Activated B cell treated with CpG ODN at 0.5 μM for 24 hours (primary cell): ENCODE data around the gene PREX1. TPM values are rescaled to one million over a fixed set of nuclear protein-coding genes. Genes with fewer than 3 reads are reported as not detected.

Experiments used
- ATAC-seq: fragments of 200-7000 bp; cut with Tn5 transposase; one replicate; pipeline ENCODE4 v1.10.0; 2021; ENCODE audit warnings: low read depth, mild to moderate bottlenecking, moderate library complexity
- CTCF ChIA-PET: fragments of 350-600 bp; sonication (Branson Sonifier 250); formaldehyde crosslinking; loops from one replicate; lab custom pipeline; 2021; ENCODE audit warnings: antibody characterized with exemption; lab: Charles Lee
- POLR2A ChIA-PET: fragments of 350-600 bp; sonication (Branson Sonifier 250); formaldehyde crosslinking; loops from one replicate; lab custom pipeline; 2021; ENCODE audit warnings: antibody characterized with exemption; lab: Charles Lee
- DNase-seq: peaks from one replicate; pipeline ENCODE4 v3.0.0; 2022
- H3K27ac Mint-ChIP-seq: one replicate; pipeline ENCODE4 v1.8.0; 2020; ENCODE audit warnings: mixed read lengths
- H3K27me3 Mint-ChIP-seq: one replicate; pipeline ENCODE4 v1.8.0; 2021; ENCODE audit warnings: mixed read lengths
- H3K36me3 Mint-ChIP-seq: one replicate; pipeline ENCODE4 v1.8.0; 2021; ENCODE audit warnings: low read depth, mixed read lengths
- H3K4me1 Mint-ChIP-seq: one replicate; pipeline ENCODE4 v1.8.0; 2021; ENCODE audit warnings: mixed read lengths
- H3K4me3 Mint-ChIP-seq: one replicate; pipeline ENCODE4 v1.8.0; 2020; ENCODE audit warnings: mild to moderate bottlenecking, mixed read lengths
- H3K9me3 Mint-ChIP-seq: one replicate; pipeline ENCODE4 v1.8.0; 2020; ENCODE audit warnings: mixed read lengths
- intact Hi-C: fragments of 100-400 bp; cut with micrococcal nuclease; formaldehyde crosslinking; loops from one replicate; pipeline ENCODE4 v1.15.1; 2024
- total RNA-seq: library from RNA; stranded (reverse); gene quantifications from 2 replicates; pipeline ENCODE4 v1.2.3, GENCODE V29; 2022
- TF ChIP-seq, protein P1 (sequence below): fragments of 200-600 bp; IDR thresholded peaks from one replicate; pipeline ENCODE4 v1.8.0; 2022; ENCODE audit warnings: antibody characterized with exemption, mild to moderate bottlenecking

Gene PREX1
- total RNA-seq, 1 donor from 2014 or later: 71.4 TPM

DNA sequence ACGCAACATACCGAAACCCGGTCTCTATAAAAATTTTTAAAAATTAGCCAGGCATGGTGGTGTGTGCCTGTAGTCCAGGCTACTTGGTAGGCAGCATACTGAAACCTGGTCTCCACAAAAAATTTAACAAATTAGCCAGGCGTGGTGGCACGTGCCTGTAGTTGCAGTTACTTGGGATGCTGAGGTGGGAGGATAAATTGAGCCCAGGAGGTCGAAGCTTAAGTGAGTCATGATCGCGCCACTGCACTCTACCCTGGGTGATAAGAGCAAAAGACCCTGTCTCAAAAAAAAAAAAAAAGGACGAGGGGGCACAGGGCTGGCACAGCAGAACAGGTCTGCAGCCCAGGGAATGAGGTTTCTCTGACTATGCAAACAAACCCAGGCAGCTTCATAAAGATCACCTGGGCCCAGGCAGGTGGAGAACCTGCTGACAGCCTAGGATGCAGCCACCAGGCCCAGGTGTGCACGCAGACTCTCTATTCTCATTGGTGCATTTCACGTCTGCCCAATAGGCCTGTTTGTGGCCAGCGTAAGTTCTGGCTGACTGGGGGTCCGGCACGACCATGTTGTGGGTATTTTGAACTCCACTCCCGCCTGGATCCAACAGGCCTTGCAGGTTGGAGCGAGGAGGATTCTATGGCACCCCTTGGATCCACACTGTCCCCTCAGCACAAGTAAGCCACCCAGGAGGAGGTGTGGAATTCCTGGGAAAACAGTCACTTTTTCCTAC is 204.5 kb downstream of the PREX1 start:
- intact Hi-C loops: no loop called here
- H3K36me3 Mint-ChIP-seq: peaks cover 44% of the 10 kb centered on the region
- DNase-seq: no peak
- ChIA-PET POLR2A (no interaction called here), CTCF (interaction anchor here (1.0 to 1.4 kb wide), 4 partner anchors 836 to 961 kb away, joined by 3 to 6 read pairs (median 3); no protein-coding TSS in a partner anchor)
- no peak overlapping the region for H3K27ac Mint-ChIP-seq
- H3K4me1 Mint-ChIP-seq: peaks cover 10% of the 10 kb centered on the region
- no peak overlapping the region for H3K4me3 Mint-ChIP-seq
- no peaks in the 10 kb centered on the region for H3K9me3 Mint-ChIP-seq
- TF ChIP-seq, protein P1, sequence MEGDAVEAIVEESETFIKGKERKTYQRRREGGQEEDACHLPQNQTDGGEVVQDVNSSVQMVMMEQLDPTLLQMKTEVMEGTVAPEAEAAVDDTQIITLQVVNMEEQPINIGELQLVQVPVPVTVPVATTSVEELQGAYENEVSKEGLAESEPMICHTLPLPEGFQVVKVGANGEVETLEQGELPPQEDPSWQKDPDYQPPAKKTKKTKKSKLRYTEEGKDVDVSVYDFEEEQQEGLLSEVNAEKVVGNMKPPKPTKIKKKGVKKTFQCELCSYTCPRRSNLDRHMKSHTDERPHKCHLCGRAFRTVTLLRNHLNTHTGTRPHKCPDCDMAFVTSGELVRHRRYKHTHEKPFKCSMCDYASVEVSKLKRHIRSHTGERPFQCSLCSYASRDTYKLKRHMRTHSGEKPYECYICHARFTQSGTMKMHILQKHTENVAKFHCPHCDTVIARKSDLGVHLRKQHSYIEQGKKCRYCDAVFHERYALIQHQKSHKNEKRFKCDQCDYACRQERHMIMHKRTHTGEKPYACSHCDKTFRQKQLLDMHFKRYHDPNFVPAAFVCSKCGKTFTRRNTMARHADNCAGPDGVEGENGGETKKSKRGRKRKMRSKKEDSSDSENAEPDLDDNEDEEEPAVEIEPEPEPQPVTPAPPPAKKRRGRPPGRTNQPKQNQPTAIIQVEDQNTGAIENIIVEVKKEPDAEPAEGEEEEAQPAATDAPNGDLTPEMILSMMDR: no peak
- no peak for ATAC-seq
- no peaks in the 10 kb centered on the region for H3K27me3 Mint-ChIP-seq

DNA sequence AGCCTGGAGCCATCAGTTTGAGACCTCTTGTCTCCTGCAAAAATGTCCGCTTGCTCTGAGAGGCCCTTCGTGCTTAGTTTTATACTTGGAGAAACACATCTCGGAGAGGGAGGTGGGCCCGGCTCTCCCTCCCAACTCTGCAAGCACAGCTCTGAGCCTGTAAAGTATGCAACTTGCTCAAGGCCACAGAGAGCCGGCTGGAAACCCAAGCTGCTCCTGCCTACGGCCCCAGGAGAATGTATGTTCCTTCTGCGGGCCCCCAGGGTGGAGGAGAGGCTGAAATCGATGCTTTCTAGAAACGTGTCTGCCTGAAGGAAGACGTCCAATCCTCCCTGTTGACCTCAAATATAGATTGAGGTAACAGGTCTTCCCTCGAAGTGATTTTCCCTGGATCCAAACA is 205.4 kb downstream of the PREX1 start:
- Mint-ChIP-seq H3K27ac (no peak overlapping the region), H3K9me3 (no peaks in the 10 kb centered on the region), H3K27me3 (no peaks in the 10 kb centered on the region), H3K36me3 (peaks cover 40% of the 10 kb centered on the region), H3K4me3 (no peak overlapping the region), H3K4me1 (peaks cover 10% of the 10 kb centered on the region)
- TF ChIP-seq, protein P1: no peak
- ATAC-seq (no peak), DNase-seq (no peak)
- CTCF ChIA-PET: interaction anchor here (1.0 to 4.2 kb wide), 5 partner anchors 836 to 959 kb away, joined by 4 to 147 read pairs (median 6); no protein-coding TSS in a partner anchor
- intact Hi-C loops: no loop called here
- POLR2A ChIA-PET: no interaction called here

DNA sequence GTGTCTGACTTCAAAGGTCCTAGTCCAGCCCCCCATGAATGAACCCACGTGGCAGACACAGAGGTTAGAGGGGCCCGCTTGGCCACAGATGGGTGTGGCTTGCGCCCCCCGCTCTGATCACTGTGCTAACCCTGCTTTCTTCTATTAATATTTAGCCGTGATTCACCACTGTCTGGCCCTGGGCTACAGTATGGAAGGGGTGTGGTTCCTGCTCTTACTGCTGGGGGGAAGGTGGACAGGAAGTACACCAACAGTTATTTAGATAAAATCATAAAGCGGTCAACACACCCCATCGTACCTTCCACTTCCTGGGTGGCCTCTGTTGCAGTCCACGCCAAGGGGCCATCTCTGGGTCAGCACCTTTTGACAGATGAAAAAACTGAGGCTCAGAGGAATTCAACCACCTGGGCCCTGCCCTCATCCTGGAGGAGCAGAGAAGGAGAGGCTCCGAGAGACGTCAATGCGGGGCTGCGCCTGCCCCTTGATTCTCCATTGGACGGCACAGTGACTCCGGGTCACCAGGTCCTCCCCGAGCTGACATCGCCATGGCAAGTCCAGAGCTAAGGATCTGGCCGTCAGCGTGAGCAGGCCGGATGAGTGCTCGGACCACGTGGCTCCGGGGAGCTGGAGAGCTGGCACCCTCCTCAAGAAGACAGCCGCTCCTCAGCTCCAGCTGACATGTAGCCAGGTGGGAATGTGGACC is 206.3 kb downstream of the PREX1 start:
- intact Hi-C loops: loop anchor here (1.0 to 2.0 kb wide), 7 partner anchors 271 to 1425 kb away; no protein-coding TSS in a partner anchor
- ATAC-seq (no peak), DNase-seq (no peak)
- H3K4me3 Mint-ChIP-seq: no peak overlapping the region
- ChIA-PET CTCF (interaction anchor here (0.6 to 4.2 kb wide), 15 partner anchors 46 to 1861 kb away, joined by 3 to 147 read pairs (median 6); partner anchors contain the start of gene SULF2), POLR2A (interaction anchor here (1.1 kb wide), 1 partner anchor 894 kb away, joined by 5 read pairs; no protein-coding TSS in a partner anchor)
- TF ChIP-seq, protein P1: no peak
- peaks cover 10% of the 10 kb centered on the region for H3K4me1 Mint-ChIP-seq
- H3K9me3 Mint-ChIP-seq: no peaks in the 10 kb centered on the region
- H3K27ac Mint-ChIP-seq: no peak overlapping the region
- no peaks in the 10 kb centered on the region for H3K27me3 Mint-ChIP-seq
- peaks cover 31% of the 10 kb centered on the region for H3K36me3 Mint-ChIP-seq

DNA sequence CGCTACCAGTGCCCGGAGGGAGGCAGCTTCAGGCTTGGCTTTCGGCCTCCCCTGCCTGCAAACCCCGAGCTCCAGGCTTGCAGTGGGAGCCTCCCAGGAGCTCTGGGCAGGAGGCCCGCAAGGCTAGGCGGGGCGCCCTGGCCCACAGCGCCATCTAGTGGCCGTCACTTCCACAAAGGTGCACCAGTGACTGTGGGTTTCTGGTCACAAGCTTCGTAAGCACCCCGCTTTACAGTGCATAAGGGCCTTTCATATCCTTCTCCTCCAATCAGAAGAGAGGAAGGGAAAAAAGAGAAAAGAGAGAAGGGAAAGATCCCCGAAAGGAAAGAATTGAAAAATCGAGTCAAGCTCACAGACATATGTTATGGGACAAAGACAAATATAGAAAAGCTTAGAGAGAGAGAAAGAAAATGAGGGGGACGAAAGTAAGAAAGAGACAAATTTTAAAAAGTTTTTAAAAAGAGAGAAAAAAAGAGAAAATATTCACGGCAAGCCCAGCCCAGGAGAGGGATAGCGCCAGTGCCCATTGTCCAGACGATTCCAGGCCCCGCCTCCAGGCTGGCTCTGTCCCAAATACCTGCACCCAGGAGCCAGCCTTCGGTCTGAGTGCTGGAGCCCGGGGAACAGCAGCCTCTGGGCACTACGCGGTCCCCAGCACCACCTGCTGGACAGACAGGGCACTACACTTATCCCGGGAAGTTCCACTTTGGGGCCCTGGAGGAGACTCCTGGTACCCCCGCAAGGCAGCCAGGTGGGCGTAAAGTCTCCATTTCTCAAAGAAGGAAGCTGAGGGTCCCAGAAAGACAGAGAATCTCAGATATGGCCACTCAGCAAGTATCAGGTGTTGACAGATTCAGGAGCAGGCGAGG is 207.1 kb downstream of the PREX1 start:
- POLR2A ChIA-PET: interaction anchor here (0.7 to 1.1 kb wide), 3 partner anchors 893 to 1406 kb away, joined by 3 to 5 read pairs (median 4); no protein-coding TSS in a partner anchor
- CTCF ChIA-PET: interaction anchor here (0.6 to 4.2 kb wide), 36 partner anchors 11 to 1425 kb away, joined by 3 to 147 read pairs (median 4); partner anchors contain the start of gene SULF2
- Mint-ChIP-seq H3K27ac (no peak overlapping the region), H3K9me3 (no peaks in the 10 kb centered on the region), H3K4me1 (peaks cover 10% of the 10 kb centered on the region), H3K27me3 (no peaks in the 10 kb centered on the region), H3K4me3 (peak overlapping the region; percentile 50), H3K36me3 (peaks cover 23% of the 10 kb centered on the region)
- ATAC-seq (peak; percentile 95), DNase-seq (peak; percentile 70)
- intact Hi-C loops: loop anchor here (1.0 to 2.0 kb wide), 7 partner anchors 270 to 1424 kb away; no protein-coding TSS in a partner anchor
- TF ChIP-seq, protein P1: peak; percentile 51
